ENCODE results near the gene DPH2. TPM values are rescaled to one million over a fixed set of nuclear protein-coding genes. Genes with fewer than 3 reads are reported as not detected.
A peak's percentile ranks its signal among the peaks of the same experiment; 100 is the strongest.

Gene DPH2
- polyA plus RNA-seq, 3 donors: 13.0 to 23.6 (median 14.1) TPM

DNA sequence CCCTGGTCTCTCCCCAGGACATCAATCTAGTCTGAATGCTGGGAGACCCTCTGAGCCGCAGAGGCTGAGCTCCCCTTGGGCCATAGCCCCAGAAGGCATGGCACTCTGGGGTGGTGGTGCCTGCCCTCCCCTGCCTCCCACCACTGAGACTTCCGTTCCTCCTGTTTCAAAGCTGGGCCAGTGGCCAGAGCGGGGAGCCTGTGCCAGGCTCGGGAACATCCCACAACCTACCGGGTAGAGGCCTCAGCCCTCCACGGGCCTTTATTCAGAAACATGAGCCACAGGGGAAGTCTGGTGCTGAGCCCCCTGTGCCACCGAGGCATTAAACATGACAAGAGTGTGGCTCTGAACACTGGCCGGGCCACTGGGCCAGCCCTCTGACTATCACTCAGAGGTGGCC is 29.6 kb downstream of the DPH2 start:
- H3K9me3 Mint-ChIP-seq: no peaks in the 10 kb centered on the region
- Histone ChIP-seq H3K4me2 (replicated peaks; ENCODE audit: extremely low read depth, low read length, poor library complexity, severe bottlenecking) (no peak overlapping the region), H3K27me3 (ENCODE audit: control insufficient read depth in 2 of 2, insufficient read depth in 2 of 2, low read length in 2 of 2) (no peaks in the 10 kb centered on the region), H3K27ac (ENCODE audit: low read depth in 1 of 2, low read length in 2 of 2) (no peak overlapping the region), H2AFZ (ENCODE audit: insufficient read depth, low read depth, low read length, poor library complexity, severe bottlenecking) (no peak overlapping the region), H3K36me3 (replicated peaks in 1 of 2; ENCODE audit: control insufficient read depth in 1 of 2, insufficient read depth in 2 of 2, low read length in 2 of 2) (no peaks in the 10 kb centered on the region), H3K4me3 (replicated peaks in 1 of 3; ENCODE audit: low read depth in 2 of 3, low read length in 3 of 3) (no peak overlapping the region), H3K79me2 (ENCODE audit: insufficient read depth, low read length) (no peaks in the 10 kb centered on the region), H3K9ac (ENCODE audit: insufficient read depth, low read length, poor library complexity, severe bottlenecking) (no peak overlapping the region), H3K9me3 (replicated peaks in 1 of 2; ENCODE audit: control insufficient read depth in 1 of 2, insufficient read depth in 1 of 2, low read length in 2 of 2) (no peaks in the 10 kb centered on the region), H4K20me1 (ENCODE audit: insufficient read depth, low read length) (no peaks in the 10 kb centered on the region), H3K4me1 (ENCODE audit: control insufficient read depth in 1 of 2, insufficient read depth in 2 of 2, low read length in 2 of 2) (no peaks in the 10 kb centered on the region)
- H3K4me3 Mint-ChIP-seq: no peak overlapping the region
- H3K27ac Mint-ChIP-seq: peak overlapping the region in 1 of 7 donors; percentile 30
- 87% methylated on average over 8 of the region's 8 CpGs for WGBS (ENCODE audit: insufficient coverage)
- DNase-seq: no peak
- H3K4me1 Mint-ChIP-seq: peaks cover 4% of the 10 kb centered on the region
- no peak for TF ChIP-seq CTCF (IDR thresholded peaks at IDR 0.05)
- intact Hi-C loops (cut with micrococcal nuclease): no loop called here
- H3K27me3 Mint-ChIP-seq (ENCODE audit: low read depth in 3 of 3): peaks cover 0 to 6% (median 5%) of the 10 kb centered on the region in 3 donors
- no peaks in the 10 kb centered on the region for H3K36me3 Mint-ChIP-seq

DNA sequence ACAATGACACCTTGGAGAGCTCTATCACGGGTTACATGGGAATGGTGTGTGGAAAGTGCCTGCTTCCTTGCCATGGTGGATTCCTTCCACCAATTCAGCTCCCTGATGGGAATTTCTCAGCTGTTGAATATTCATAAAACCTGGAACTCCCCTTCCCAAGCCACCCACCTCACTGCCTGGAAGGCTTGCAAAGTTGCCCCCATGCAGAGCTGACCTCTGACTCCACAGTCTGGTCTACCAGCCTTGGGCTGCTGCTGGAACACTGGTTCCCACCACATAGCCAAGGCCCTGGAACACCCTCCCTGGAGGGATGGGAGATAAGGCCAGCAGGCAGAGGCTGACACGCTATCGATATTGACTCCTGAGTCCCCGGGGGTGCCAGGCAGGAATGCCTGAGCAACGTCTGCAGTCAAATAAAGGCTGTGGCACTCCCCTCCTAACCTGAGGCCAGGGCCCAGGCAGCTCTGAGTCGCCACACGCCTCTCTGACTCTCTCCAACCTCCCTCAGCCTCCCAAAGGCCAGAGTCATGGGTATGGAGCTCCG is 30.4 kb downstream of the DPH2 start:
- no peak overlapping the region for H3K9ac ChIP-seq (ENCODE audit: insufficient read depth, low read length, poor library complexity, severe bottlenecking)
- no peak for DNase-seq
- WGBS (ENCODE audit: insufficient coverage): 95% methylated on average over 6 of the region's 8 CpGs
- H3K36me3 ChIP-seq (replicated peaks in 1 of 2; ENCODE audit: control insufficient read depth in 1 of 2, insufficient read depth in 2 of 2, low read length in 2 of 2): no peaks in the 10 kb centered on the region
- no peaks in the 10 kb centered on the region for H3K79me2 ChIP-seq (ENCODE audit: insufficient read depth, low read length)
- no peaks in the 10 kb centered on the region for H3K27me3 ChIP-seq (ENCODE audit: control insufficient read depth in 2 of 2, insufficient read depth in 2 of 2, low read length in 2 of 2)
- Mint-ChIP-seq H3K4me3 (no peak overlapping the region), H3K4me1 (no peaks in the 10 kb centered on the region), H3K36me3 (no peaks in the 10 kb centered on the region), H3K27me3 (ENCODE audit: low read depth in 3 of 3) (peaks cover 0 to 6% (median 5%) of the 10 kb centered on the region in 3 donors), H3K27ac (no peak overlapping the region), H3K9me3 (no peaks in the 10 kb centered on the region)
- no peak for TF ChIP-seq CTCF (IDR thresholded peaks at IDR 0.05)
- intact Hi-C loops (cut with micrococcal nuclease): no loop called here
- no peak overlapping the region for H3K27ac ChIP-seq (ENCODE audit: low read depth in 1 of 2, low read length in 2 of 2)
- no peaks in the 10 kb centered on the region for H4K20me1 ChIP-seq (ENCODE audit: insufficient read depth, low read length)
- no peak overlapping the region for H3K4me3 ChIP-seq (replicated peaks in 1 of 3; ENCODE audit: low read depth in 2 of 3, low read length in 3 of 3)
- no peaks in the 10 kb centered on the region for H3K9me3 ChIP-seq (replicated peaks in 1 of 2; ENCODE audit: control insufficient read depth in 1 of 2, insufficient read depth in 1 of 2, low read length in 2 of 2)
- no peak overlapping the region for H2AFZ ChIP-seq (ENCODE audit: insufficient read depth, low read depth, low read length, poor library complexity, severe bottlenecking)
- H3K4me2 ChIP-seq (replicated peaks; ENCODE audit: extremely low read depth, low read length, poor library complexity, severe bottlenecking): no peak overlapping the region
- no peaks in the 10 kb centered on the region for H3K4me1 ChIP-seq (ENCODE audit: control insufficient read depth in 1 of 2, insufficient read depth in 2 of 2, low read length in 2 of 2)
